Fibroblast of lung (primary cell): ENCODE results near the gene TNRC6A.

Source experiments
- CTCF ChIP-seq, 2 donors: IDR thresholded peaks in 1 of 2; conservative IDR thresholded peaks in 1 of 2; 1 replicate in 1 of 2; 2 replicates in 1 of 2; pipeline ENCODE4 v1.5.1; 2011 to 2012; ENCODE audit warnings: low read length in 2 of 2, control low read depth in 1 of 2, inconsistent platforms in 1 of 2, low read depth in 1 of 2, mild to moderate bottlenecking in 1 of 2
- EZH2 ChIP-seq: IDR thresholded peaks from 2 replicates; pipeline ENCODE4 v1.5.1; 2012; ENCODE audit warnings: low read length, control low read depth, mild to moderate bottlenecking; ENCODE audit errors: missing control alignments

- no peak for TF ChIP-seq CTCF (conservative IDR thresholded peaks at IDR 0.05 in 1 of 2, IDR thresholded peaks at IDR 0.05 in 1 of 2; ENCODE audit: low read depth in 1 of 2, low read length in 2 of 2)
- TF ChIP-seq EZH2 = no peak
Measured at GRCh38 chr16:24688359-24688758, 41.1 kb upstream of the TNRC6A start.
